C4-2B (cell line): ENCODE results near the gene SLC66A3.

Experiments
- CTCF ChIP-seq: fragments of 450-650 bp; conservative IDR thresholded peaks from 2 replicates; pipeline ENCODE4 v1.5.1; 2017; ENCODE audit warnings: mild to moderate bottlenecking
- ZFX ChIP-seq: fragments of 450-650 bp; IDR thresholded peaks from 2 replicates; pipeline ENCODE4 v1.6.1; 2017

GRCh38 chr2:11122380-11122779 lies 32.9 kb upstream of the SLC66A3 start:
- no peak for TF ChIP-seq CTCF
- TF ChIP-seq ZFX, result no peak
